WTC11 (cell line): ENCODE measurements around the gene NECAB2. TPM values are rescaled to one million over a fixed set of nuclear protein-coding genes. Genes with fewer than 3 reads are reported as not detected.

ENCODE experiments used
- ATAC-seq: fragments of 200-7000 bp; cut with Tn5 transposase; 2 replicates; pipeline ENCODE4 v1.10.0; 2021; ENCODE audit warnings: mild to moderate bottlenecking, moderate library complexity
- CTCF ChIA-PET: fragments of 300-600 bp; sonication (Branson Sonifier 250); formaldehyde crosslinking; loops from one replicate; lab custom pipeline; 2021; ENCODE audit warnings: antibody characterized with exemption; lab: Charles Lee
- POLR2A ChIA-PET: fragments of 350-600 bp; sonication (Branson Sonifier 250); formaldehyde crosslinking; loops from one replicate; lab custom pipeline; 2021; ENCODE audit warnings: antibody characterized with exemption; lab: Charles Lee
- DNase-seq: peaks from one replicate; pipeline ENCODE4 v3.0.0; 2021; ENCODE audit warnings: low spot score
- H3K27ac Mint-ChIP-seq: 2 replicates; pipeline ENCODE4 v1.8.0; 2021; ENCODE audit warnings: mixed read lengths
- H3K27me3 Mint-ChIP-seq: 2 replicates; pipeline ENCODE4 v1.8.0; 2021; ENCODE audit warnings: low read depth, mild to moderate bottlenecking, moderate library complexity, mixed read lengths
- H3K36me3 Mint-ChIP-seq: 2 replicates; pipeline ENCODE4 v1.8.0; 2021; ENCODE audit warnings: mixed read lengths
- H3K4me1 Mint-ChIP-seq: 2 replicates; pipeline ENCODE4 v1.8.0; 2022; ENCODE audit warnings: mixed read lengths
- H3K4me3 Mint-ChIP-seq: 2 replicates; pipeline ENCODE4 v1.8.0; 2021; ENCODE audit warnings: mild to moderate bottlenecking, moderate library complexity, mixed read lengths
- H3K9me3 Mint-ChIP-seq: 2 replicates; pipeline ENCODE4 v1.8.0; 2021; ENCODE audit warnings: mixed read lengths
- ATF3 ChIP-seq: sonication (generic); formaldehyde crosslinking; conservative IDR thresholded peaks from 2 replicates; pipeline ENCODE4 v1.8.1; 2022; ENCODE audit warnings: mild to moderate bottlenecking, missing genetic modification reagents
- CBFB ChIP-seq: sonication (generic); formaldehyde crosslinking; IDR thresholded peaks from 2 replicates; pipeline ENCODE4 v1.8.1; 2022; ENCODE audit warnings: mild to moderate bottlenecking, low read depth, missing genetic modification reagents
- CREB1 ChIP-seq: sonication (generic); formaldehyde crosslinking; IDR thresholded peaks from 2 replicates; pipeline ENCODE4 v1.8.0; 2023; ENCODE audit warnings: mild to moderate bottlenecking, missing genetic modification reagents
- CREM ChIP-seq: sonication (generic); formaldehyde crosslinking; IDR thresholded peaks from 2 replicates; pipeline ENCODE4 v1.8.1; 2022; ENCODE audit warnings: mild to moderate bottlenecking, missing genetic modification reagents, moderate library complexity
- E2F4 ChIP-seq: sonication (generic); formaldehyde crosslinking; IDR thresholded peaks from 2 replicates; pipeline ENCODE4 v1.8.1; 2022; ENCODE audit warnings: low read depth, mild to moderate bottlenecking, moderate library complexity, missing genetic modification reagents, borderline replicate concordance
- E2F5 ChIP-seq: sonication (generic); formaldehyde crosslinking; IDR thresholded peaks from 2 replicates; pipeline ENCODE4 v1.8.1; 2022; ENCODE audit warnings: mild to moderate bottlenecking, moderate library complexity, missing genetic modification reagents
- ELF4 ChIP-seq: sonication (generic); formaldehyde crosslinking; IDR thresholded peaks from 2 replicates; pipeline ENCODE4 v1.8.1; 2022; ENCODE audit warnings: low read depth, mild to moderate bottlenecking, moderate library complexity, missing genetic modification reagents
- FOXJ3 ChIP-seq: sonication (generic); formaldehyde crosslinking; IDR thresholded peaks from 2 replicates; pipeline ENCODE4 v1.9.0; 2021; ENCODE audit warnings: missing genetic modification reagents, mild to moderate bottlenecking, borderline replicate concordance
- FOXK1 ChIP-seq: sonication (generic); formaldehyde crosslinking; IDR thresholded peaks from 2 replicates; pipeline ENCODE4 v1.8.0; 2022; ENCODE audit warnings: mild to moderate bottlenecking, moderate library complexity, missing genetic modification reagents
- FOXP1 ChIP-seq: sonication (generic); formaldehyde crosslinking; IDR thresholded peaks from 2 replicates; pipeline ENCODE4 v1.8.0; 2022; ENCODE audit warnings: missing genetic modification reagents, mild to moderate bottlenecking, moderate library complexity, borderline replicate concordance
- GABPB1 ChIP-seq: sonication (generic); formaldehyde crosslinking; IDR thresholded peaks from 2 replicates; pipeline ENCODE4 v1.8.1; 2023; ENCODE audit warnings: mild to moderate bottlenecking, missing genetic modification reagents
- HMGA2 ChIP-seq: fragments of 250-450 bp; sonication (Bioruptor Pico); IDR thresholded peaks from 2 replicates; pipeline ENCODE4 v1.4.0; 2021; ENCODE audit warnings: mild to moderate bottlenecking, moderate library complexity
- JUN ChIP-seq: sonication (generic); formaldehyde crosslinking; IDR thresholded peaks from 2 replicates; pipeline ENCODE4 v1.8.0; 2023; ENCODE audit warnings: mild to moderate bottlenecking, missing genetic modification reagents
- KAT7 ChIP-seq: sonication (generic); formaldehyde crosslinking; IDR thresholded peaks from 2 replicates; pipeline ENCODE4 v1.8.1; 2023; ENCODE audit warnings: missing genetic modification reagents, mild to moderate bottlenecking, borderline replicate concordance
- MYBL2 ChIP-seq: sonication (generic); formaldehyde crosslinking; IDR thresholded peaks from 2 replicates; pipeline ENCODE4 v1.8.1; 2023; ENCODE audit warnings: mild to moderate bottlenecking, moderate library complexity, missing genetic modification reagents
- NFATC4 ChIP-seq: fragments of 250-450 bp; sonication (Bioruptor Pico); IDR thresholded peaks from 2 replicates; pipeline ENCODE4 v1.9.0; 2021; ENCODE audit warnings: mild to moderate bottlenecking
- RELA ChIP-seq: sonication (generic); formaldehyde crosslinking; IDR thresholded peaks from 2 replicates; pipeline ENCODE4 v1.8.1; 2022; ENCODE audit warnings: missing genetic modification reagents, mild to moderate bottlenecking, borderline replicate concordance
- SMAD3 ChIP-seq: sonication (generic); formaldehyde crosslinking; IDR thresholded peaks from 2 replicates; pipeline ENCODE4 v1.8.0; 2022; ENCODE audit warnings: missing genetic modification reagents, mild to moderate bottlenecking, borderline replicate concordance
- SP1 ChIP-seq: sonication (generic); formaldehyde crosslinking; conservative IDR thresholded peaks from 2 replicates; pipeline ENCODE4 v1.8.1; 2022; ENCODE audit warnings: missing genetic modification reagents
- STAT6 ChIP-seq: sonication (generic); formaldehyde crosslinking; conservative IDR thresholded peaks from 2 replicates; pipeline ENCODE4 v1.8.1; 2023; ENCODE audit warnings: mild to moderate bottlenecking, low read depth, missing genetic modification reagents, moderate library complexity
- TEAD4 ChIP-seq: sonication (generic); formaldehyde crosslinking; IDR thresholded peaks from 2 replicates; pipeline ENCODE4 v1.8.0; 2022; ENCODE audit warnings: mild to moderate bottlenecking, missing genetic modification reagents
- ZMAT4 ChIP-seq: fragments of 250-450 bp; sonication (Bioruptor Pico); IDR thresholded peaks from 2 replicates; pipeline ENCODE4 v1.9.0; 2021; ENCODE audit warnings: mild to moderate bottlenecking
- ZNF121 ChIP-seq: sonication (generic); formaldehyde crosslinking; IDR thresholded peaks from 2 replicates; pipeline ENCODE4 v1.8.0; 2023; ENCODE audit warnings: missing genetic modification reagents
- ZNF219 ChIP-seq: sonication (generic); formaldehyde crosslinking; IDR thresholded peaks from 2 replicates; pipeline ENCODE4 v1.8.0; 2023; ENCODE audit warnings: missing genetic modification reagents, mild to moderate bottlenecking, borderline replicate concordance
- ZNF396 ChIP-seq: fragments of 250-450 bp; sonication (Bioruptor Pico); IDR thresholded peaks from 2 replicates; pipeline ENCODE4 v1.8.0; 2021; ENCODE audit warnings: mild to moderate bottlenecking, moderate library complexity, borderline replicate concordance
- ZNF416 ChIP-seq: fragments of 250-450 bp; sonication (Bioruptor Pico); IDR thresholded peaks from 2 replicates; pipeline ENCODE4 v1.9.0; 2021; ENCODE audit warnings: mild to moderate bottlenecking, inconsistent platforms
- ZNF423 ChIP-seq: fragments of 250-450 bp; sonication (Bioruptor Pico); IDR thresholded peaks from 2 replicates; pipeline ENCODE4 v2.1.2; 2022; ENCODE audit warnings: mild to moderate bottlenecking, moderate library complexity
- ZNF425 ChIP-seq: fragments of 250-450 bp; sonication (Bioruptor Pico); conservative IDR thresholded peaks from 2 replicates; pipeline ENCODE4 v1.9.0; 2021; ENCODE audit warnings: mild to moderate bottlenecking
- total RNA-seq: library from RNA; stranded (reverse); gene quantifications from 3 replicates; pipeline ENCODE4 v1.2.3, GENCODE V29; 2021

NECAB2 gene
- total RNA-seq, 1 experiment from 2014 or later, result 2.9 TPM

GRCh38 chr16:84020353-84020752, 52.3 kb downstream of the NECAB2 start:
- Mint-ChIP-seq H3K27ac (no peak overlapping the region), H3K4me1 (peaks cover 11% of the 10 kb centered on the region), H3K9me3 (peaks cover 15% of the 10 kb centered on the region), H3K27me3 (peaks cover 18% of the 10 kb centered on the region), H3K36me3 (peaks cover 14% of the 10 kb centered on the region), H3K4me3 (no peak overlapping the region)
- ChIA-PET POLR2A (no interaction called here), CTCF (interaction anchor here (0.8 kb wide), 1 partner anchor 23 kb away, joined by 3 read pairs; no protein-coding TSS in a partner anchor)
- TF ChIP-seq ZNF416 (no peak), HMGA2 (CRISPR knock-in tag) (no peak), MYBL2 (CRISPR knock-in tag) (no peak), FOXJ3 (CRISPR knock-in tag) (no peak), TEAD4 (CRISPR knock-in tag) (no peak), ATF3 (no peak), RELA (CRISPR knock-in tag) (no peak), JUN (no peak), ELF4 (CRISPR knock-in tag) (no peak), ZNF219 (CRISPR knock-in tag) (no peak), ZNF423 (no peak), KAT7 (CRISPR knock-in tag) (no peak), SP1 (CRISPR knock-in tag) (no peak), CREM (CRISPR knock-in tag) (no peak), STAT6 (CRISPR knock-in tag) (no peak), ZNF396 (no peak), E2F5 (CRISPR knock-in tag) (no peak)
- ATAC-seq (no peak), DNase-seq (no peak)

GRCh38 chr16:84021488-84021887, 53.4 kb downstream of the NECAB2 start:
- ATAC-seq, result no peak
- no peak overlapping the region for H3K27ac Mint-ChIP-seq
- no peak overlapping the region for H3K4me3 Mint-ChIP-seq
- peaks cover 18% of the 10 kb centered on the region for H3K27me3 Mint-ChIP-seq
- H3K4me1 Mint-ChIP-seq, result peaks cover 14% of the 10 kb centered on the region
- ChIA-PET CTCF (no interaction called here), POLR2A (no interaction called here)
- peaks cover 14% of the 10 kb centered on the region for H3K36me3 Mint-ChIP-seq
- DNase-seq, result no peak
- H3K9me3 Mint-ChIP-seq, result peaks cover 15% of the 10 kb centered on the region
- TF ChIP-seq ZMAT4 (CRISPR knock-in tag), result no peak
- no peak for TF ChIP-seq HMGA2 (CRISPR knock-in tag)
- no peak for TF ChIP-seq KAT7 (CRISPR knock-in tag)
- TF ChIP-seq E2F4 (CRISPR knock-in tag), result no peak
- no peak for TF ChIP-seq NFATC4 (CRISPR knock-in tag)
- TF ChIP-seq ZNF121, result no peak
- TF ChIP-seq CBFB (CRISPR knock-in tag), result no peak
- TF ChIP-seq FOXP1 (CRISPR knock-in tag), result no peak
- TF ChIP-seq SMAD3 (CRISPR knock-in tag), result no peak
- no peak for TF ChIP-seq FOXK1 (CRISPR knock-in tag)
- no peak for TF ChIP-seq CREB1 (CRISPR knock-in tag)
- TF ChIP-seq ZNF425 (CRISPR knock-in tag), result no peak
- TF ChIP-seq GABPB1 (CRISPR knock-in tag), result no peak
- no peak for TF ChIP-seq ATF3
- TF ChIP-seq CREM (CRISPR knock-in tag), result no peak
